ENCODE results near the gene RORC.

RORC gene

GRCh38 chr1:151825751-151826660 is 5.6 kb downstream of the RORC start:
- no peak for DNase-seq

DNA sequence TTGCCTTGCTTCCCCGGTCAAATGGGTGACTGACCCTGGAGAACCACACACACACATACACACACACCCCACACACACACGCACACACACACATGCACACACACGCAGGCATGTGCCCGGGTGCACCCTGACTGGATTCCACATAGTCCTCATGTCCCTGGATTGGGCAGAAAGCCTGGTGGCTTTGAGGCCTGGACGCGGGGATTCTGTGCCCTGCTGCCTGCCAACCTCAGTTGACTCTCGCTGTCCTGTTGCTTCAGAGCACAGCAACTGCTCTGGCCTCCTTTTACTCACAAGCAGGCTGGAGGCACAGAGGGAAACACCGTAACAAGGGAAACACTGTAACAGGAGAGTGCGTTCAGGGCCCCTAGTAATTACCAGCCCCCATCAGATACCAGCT is 6.4 kb downstream of the RORC start:
- no peak for DNase-seq

- no peak for DNase-seq
These were observed 8.4 kb downstream of the RORC start for GRCh38 chr1:151823175-151823574.

- no peak for DNase-seq
These were observed 9.2 kb downstream of the RORC start for GRCh38 chr1:151822404-151822803.

GRCh38 chr1:151820940-151821339 is 10.7 kb downstream of the RORC start:
- peak; percentile 83 for DNase-seq

GRCh38 chr1:151819976-151820623 is 11.5 kb downstream of the RORC start:
- DNase-seq, result no peak

DNA sequence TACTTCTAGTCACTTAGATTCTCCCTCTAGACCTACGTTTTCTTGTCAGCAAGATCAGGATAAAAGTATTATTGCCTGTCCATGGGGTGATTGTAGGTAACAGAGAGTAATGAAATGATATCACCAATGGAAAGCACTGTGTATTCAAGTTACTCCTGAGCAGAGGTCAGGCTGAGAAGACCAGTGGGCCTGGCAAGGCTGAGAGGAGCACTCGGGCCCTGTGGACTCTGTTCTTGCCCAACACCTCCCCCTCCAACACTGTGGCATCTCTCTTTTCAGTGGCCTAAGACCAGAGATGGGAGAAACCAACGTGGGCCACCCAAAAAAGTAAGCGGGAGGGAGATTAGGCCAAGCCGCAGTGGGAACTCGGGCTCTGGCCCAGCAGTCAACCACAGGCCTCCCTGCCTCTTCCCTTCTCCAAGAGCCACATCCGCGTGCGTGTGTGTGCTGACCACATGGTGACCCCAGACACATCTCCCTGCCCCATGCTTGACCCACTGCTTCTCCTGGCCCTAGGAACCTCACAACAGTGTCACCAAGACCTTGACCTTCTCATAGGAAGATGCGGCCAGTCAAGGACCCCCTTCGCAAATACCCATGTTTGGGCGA is 12.3 kb downstream of the RORC start:
- no peak for DNase-seq

DNA sequence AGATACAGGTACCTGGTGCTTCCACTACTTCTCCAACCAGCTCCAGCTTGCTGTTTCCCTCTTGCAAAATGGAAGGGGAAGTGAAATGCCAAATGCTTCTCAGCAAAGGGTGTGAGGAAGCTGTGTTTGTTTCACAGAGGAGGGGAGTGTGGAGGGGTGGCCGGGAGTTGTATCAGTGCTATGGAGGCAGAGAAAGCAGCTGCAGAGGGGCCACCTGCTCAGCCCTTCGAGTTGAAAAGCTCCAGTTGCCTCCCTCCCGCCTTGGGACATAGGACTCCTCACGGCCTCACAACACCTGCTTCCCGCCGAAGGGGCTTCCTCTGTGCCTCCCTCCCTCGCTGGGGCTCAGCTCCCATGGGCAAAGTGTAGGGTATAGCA is 14.3 kb downstream of the RORC start:
- DNase-seq, result no peak

DNA sequence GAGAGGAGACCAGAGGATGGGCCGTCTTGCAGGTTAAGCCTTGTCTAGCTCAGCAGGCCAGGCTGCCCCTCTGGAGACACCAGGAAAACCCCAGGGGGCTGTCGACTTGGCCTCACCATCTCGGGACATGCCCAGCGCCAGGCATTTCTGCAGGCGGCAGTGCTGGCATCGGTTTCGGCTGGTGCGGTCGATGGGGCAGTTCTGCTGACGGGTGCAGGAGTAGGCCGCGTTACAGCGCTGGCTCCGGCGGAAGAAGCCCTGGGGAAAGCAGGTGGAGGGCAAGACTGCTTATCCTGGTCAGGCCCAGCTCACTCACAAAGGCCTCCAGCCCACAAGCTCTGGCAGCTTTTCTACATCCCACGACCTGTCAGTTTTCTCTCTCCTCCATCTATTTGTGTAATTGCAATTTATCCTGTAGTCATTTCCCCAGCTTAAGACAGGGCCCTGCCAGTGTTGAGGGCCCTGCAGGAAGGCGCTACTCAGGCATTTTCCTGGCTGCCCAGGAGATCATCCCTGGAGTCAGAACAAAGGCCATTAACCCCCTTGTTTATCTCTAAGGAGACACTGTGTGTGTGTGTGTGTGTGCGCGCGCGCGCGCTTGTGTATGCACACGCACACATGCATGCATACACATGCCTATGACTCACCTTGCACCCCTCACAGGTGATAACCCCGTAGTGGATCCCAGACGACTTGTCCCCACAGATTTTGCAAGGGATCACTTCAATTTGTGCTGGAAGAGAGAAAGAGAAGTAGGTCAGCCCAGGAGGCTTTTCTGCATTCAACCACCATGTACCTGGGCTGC is 14.9 kb downstream of the RORC start:
- DNase-seq, result no peak

GRCh38 chr1:151815716-151816327 is 15.8 kb downstream of the RORC start:
- DNase-seq, result no peak

DNA sequence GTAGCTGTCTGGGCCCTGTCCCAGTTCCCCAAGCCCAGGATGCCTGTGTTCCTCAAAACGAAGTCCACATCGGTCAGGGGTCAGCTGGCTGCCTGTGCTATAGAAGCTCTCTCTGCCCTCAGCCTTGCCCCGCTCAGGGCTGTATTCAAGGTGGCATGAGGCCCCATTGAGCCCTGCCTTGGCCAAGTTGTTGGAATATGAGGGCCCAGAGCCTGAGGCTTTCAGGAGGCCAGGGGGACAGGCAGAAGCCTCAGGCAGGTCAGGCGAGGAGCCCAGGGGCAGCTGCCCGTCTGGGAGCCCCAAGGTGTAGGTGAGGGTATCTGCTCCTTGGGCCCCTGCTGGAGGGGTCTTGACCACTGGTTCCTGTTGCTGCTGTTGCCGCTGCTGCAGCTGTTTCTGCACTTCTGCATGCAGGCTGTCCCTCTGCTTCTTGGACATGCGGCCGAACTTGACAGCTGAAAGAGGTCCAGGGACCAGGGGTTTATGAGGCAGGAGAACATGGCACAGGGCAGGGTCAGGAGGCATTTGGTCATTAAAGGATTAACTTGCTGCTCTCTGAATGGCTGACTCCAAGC is 16.5 kb downstream of the RORC start:
- no peak for DNase-seq

DNA sequence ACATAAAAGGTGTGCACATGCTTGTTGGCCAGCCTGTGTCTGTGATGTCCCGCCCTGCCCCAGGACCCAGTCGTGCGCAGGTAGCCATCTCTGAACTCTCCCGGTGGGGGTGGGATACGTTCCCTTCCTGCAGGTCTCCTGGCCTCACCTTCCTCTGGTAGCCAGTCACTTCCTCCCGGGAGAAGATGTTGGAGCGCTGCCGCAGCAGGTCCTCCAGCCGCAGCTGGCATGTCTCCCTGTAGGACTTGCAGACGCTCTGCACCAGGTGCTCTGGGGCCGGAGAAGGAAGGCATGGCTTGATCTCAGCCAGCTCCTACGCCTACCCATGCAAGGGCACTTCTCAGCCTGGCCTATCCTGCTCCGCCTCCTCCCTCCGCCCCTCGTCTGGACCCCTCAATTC is 17.2 kb downstream of the RORC start:
- no peak for DNase-seq

DNA sequence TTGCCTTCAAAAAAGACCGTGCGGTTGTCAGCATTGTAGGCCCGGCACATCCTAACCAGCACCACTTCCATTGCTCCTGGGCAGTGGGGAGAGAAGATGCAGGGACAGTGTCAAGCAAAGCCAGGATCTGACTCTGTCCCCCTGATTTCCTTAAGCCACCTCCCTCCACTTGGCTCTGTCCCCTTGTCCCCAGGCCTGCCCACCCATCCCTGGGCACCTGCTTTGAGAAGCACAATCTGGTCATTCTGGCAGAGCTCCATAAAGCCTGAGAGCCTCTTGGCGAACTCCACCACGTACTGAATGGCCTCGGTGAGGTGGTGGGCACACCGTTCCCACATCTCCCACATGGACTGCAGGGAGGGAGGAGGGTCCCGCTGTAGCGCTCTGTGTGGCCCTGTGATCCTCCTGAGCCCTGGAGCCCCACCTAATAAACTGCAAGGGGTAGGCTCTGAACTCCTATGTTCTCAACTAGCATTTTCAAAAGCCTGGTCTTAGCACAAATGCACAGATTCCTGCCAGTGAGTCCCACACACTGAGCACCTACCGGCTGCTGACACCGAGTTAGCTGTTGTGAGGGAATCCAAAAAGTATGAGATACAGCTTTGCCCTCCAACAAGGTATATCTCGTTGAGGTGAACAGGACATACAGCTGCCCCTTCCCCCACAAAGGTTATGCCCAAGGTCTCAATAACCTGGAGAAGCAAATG is 18.2 kb downstream of the RORC start:
- no peak for DNase-seq

DNA sequence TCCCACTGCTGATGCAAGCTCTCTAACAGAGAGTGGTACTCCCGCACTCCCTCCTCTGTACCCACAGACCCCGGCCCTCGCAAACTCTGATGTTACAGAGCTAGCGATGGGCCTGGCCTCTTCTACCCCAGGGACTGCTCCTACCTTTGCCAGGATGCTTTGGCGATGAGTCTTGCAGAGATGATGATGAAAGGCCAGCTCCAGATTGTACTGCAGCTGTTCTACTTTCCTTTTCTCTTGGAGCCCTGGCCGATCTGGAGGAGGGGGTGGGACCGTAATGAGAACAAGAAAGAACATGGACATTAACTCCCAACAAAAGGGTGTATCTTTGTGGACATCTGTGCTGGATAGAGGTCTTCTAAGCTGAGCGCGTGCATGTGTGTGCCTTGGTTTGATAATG is 20.4 kb downstream of the RORC start:
- no peak for DNase-seq

DNA sequence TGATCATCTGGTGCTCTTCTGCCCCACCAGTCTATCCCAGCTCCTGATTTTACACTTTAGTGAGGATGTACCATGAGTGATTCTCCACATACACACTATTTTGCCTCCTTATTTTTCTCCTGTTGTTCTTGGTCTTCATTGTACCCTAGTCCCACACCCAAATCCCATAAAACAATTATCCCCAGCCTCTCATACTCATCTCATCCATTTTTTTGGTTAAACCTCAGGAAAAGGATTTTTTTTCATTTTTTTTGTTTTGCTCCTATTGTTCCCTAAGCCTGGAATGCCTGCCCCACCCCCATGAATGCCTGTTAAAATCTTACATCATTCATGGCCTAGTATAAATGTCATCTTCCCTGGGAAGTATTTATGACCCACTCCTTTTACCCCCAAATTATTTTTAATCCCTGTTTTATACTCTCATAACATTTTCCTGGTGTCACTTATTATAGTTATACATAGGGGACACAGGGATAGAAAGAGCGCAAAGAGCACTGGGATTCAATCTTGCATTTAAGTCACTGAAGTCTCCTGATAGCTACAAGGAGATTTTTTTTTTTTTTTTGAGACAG is 21.5 kb downstream of the RORC start:
- no peak for DNase-seq

DNA sequence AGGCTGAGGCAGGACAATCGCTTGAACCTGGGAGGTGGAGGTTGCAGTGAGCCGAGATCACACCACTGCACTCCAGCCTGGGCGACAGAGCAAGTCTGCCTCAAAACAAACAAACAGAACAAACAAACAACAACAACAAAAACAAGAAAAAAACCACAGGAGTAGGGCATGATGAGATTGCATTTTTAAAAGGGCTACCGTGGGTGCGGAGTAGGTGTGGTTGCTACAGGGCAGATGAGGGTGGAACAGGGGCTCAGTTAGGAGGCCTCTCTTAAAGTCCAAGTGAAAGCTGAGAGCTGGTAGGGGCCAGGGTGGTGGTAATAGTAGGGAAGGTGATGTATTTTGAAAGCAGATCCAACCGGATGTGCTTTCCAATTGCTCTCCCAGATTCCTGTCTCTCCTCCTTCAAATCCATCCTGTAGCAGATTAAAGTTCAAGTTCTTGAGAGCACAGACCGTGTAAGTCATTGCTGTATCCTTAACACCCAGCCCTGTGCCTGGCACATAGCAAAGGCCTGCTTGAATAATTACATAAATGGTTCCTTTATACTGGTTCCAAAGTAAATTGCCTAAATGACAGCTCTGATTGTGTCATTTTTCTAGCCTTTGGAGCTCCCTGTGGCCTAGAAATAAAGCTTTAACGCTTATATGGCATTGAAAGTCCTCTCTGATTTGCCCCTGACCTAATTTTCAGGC is 22.2 kb downstream of the RORC start:
- no peak for DNase-seq

GRCh38 chr1:151807766-151808165 is 23.8 kb downstream of the RORC start:
- DNase-seq, result no peak

GRCh38 chr1:151807131-151807530 is 24.5 kb downstream of the RORC start:
- DNase-seq, result no peak

DNA sequence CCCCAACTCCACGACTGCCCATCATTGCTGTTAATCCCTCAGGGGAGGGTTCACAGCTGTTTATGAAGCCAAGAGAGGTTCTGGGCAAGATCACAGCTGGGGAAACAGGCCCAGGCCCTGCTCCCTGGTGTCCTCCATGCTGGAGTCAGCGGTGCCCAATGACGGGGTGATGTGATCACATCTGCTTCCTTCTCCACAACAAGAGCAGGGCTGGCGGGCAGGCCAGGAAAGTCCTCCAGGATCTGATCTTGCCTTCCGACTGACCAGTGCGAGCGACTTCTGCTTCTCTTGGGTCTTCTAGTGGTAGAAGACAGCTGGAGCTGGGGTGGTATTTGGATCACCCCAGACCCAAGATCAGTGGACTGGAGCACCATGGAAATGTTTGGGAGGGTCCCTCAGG is 25.4 kb downstream of the RORC start:
- no peak for DNase-seq

DNA sequence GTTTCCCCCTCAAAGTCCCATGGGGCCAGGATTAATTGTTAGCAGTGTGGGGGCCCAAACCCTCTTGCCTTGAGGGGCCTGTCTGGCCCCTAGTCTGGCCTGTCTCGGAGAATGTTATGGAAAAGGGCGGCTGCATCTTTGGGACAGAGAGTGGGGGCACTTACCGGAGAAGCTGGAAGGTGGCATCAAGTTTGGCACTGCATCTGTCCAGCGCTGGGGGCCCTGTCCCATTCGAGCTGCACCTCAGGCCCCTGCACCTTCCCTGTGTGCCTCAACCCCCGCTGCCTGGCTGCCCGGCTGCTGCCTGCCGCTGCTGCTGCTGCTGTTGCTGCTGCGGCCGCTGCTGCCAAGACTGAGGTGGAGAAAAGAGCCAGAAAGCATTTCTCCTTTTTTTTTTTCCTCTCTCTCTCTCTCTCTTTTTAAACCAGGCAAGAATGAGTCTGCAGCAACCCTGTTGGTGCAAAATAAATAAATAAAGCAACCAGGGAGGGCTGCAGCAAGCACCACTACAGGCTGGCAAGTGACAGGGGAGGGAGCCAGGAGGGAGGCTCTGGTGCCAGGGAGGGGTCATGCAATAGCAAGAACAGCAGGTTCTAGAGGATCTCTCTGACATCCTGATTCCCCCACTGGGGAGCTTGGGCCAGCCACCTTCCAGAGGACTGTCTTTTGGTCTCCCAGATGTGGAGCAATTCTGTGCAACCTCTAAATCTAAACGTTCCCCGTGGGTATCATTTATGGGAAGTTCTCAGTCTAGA is 26.4 kb downstream of the RORC start, which contains the start of gene LINGO4:
Gene LINGO4, minus strand, starts transcription at position 354 of the 755 bp plus-strand sequence. CDS start 2,715 bp downstream, outside the sequence.
- DNase-seq, result no peak

Data from NCI-H2029 treated with DMSO at 0.1 percent for 48 hours (cell line).